ENCODE results near the gene RAB11FIP4. TPM values are rescaled to one million over a fixed set of nuclear protein-coding genes. Genes with fewer than 3 reads are reported as not detected.
A peak's percentile ranks its signal among the peaks of the same experiment; 100 is the strongest.

The RAB11FIP4 gene
- total and polyA plus RNA-seq, 9 of the 15 experiments (the other 6 are each of a cell fraction or from before 2014, with no cell fraction given): 0.62 to 16.6 (median 8.9) TPM

GRCh38 chr17:31533546-31534155 is 142.2 kb downstream of the RAB11FIP4 start (continued):
- TF ChIP-seq, protein P1, sequence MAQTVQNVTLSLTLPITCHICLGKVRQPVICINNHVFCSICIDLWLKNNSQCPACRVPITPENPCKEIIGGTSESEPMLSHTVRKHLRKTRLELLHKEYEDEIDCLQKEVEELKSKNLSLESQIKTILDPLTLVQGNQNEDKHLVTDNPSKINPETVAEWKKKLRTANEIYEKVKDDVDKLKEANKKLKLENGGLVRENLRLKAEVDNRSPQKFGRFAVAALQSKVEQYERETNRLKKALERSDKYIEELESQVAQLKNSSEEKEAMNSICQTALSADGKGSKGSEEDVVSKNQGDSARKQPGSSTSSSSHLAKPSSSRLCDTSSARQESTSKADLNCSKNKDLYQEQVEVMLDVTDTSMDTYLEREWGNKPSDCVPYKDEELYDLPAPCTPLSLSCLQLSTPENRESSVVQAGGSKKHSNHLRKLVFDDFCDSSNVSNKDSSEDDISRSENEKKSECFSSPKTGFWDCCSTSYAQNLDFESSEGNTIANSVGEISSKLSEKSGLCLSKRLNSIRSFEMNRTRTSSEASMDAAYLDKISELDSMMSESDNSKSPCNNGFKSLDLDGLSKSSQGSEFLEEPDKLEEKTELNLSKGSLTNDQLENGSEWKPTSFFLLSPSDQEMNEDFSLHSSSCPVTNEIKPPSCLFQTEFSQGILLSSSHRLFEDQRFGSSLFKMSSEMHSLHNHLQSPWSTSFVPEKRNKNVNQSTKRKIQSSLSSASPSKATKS (CRISPR knock-in tag; IDR thresholded peaks at IDR 0.05): no peak
- TF ChIP-seq TCF3 (CRISPR knock-in tag; IDR thresholded peaks at IDR 0.05) (no peak), CREM (IDR thresholded peaks at IDR 0.05; ENCODE audit: low read depth) (0 out of 2 replicates have a peak, but pooled peaks have one; percentile 23), MTA1 (IDR thresholded peaks at IDR 0.05; ENCODE audit: borderline replicate concordance) (no peak), REST (IDR thresholded peaks at IDR 0.05; ENCODE audit: borderline replicate concordance) (peak; percentile 40; the same call in 1 of the 2 replicates), REST (CRISPR knock-in tag; IDR thresholded peaks at IDR 0.05; ENCODE audit: low read depth) (no peak), MXI1 (IDR thresholded peaks at IDR 0.05; ENCODE audit: low read depth, low read length) (no peak), RBM34 (IDR thresholded peaks at IDR 0.05; ENCODE audit: borderline replicate concordance, insufficient read depth, low read length) (no peak), HIVEP1 (CRISPR knock-in tag; IDR thresholded peaks at IDR 0.05) (no peak), EGR1 (conservative IDR thresholded peaks at IDR 0.05) (peak; percentile 92), LARP7 (IDR thresholded peaks at IDR 0.05) (no peak), ZNF12 (CRISPR knock-in tag; IDR thresholded peaks at IDR 0.05) (no peak), HDAC8 (tag; IDR thresholded peaks at IDR 0.05) (no peak), WHSC1 (IDR thresholded peaks at IDR 0.05; ENCODE audit: low read length) (no peak), ELF1 (tag; IDR thresholded peaks at IDR 0.05) (no peak), CHCHD3 (CRISPR knock-in tag; IDR thresholded peaks at IDR 0.05) (no peak), YBX1 (IDR thresholded peaks at IDR 0.05) (no peak), PHF21A (IDR thresholded peaks at IDR 0.05; ENCODE audit: borderline replicate concordance, low read depth) (no peak)

All from K562 (cell line).